K562 (cell line): ENCODE measurements around the gene KRT8. TPM values are rescaled to one million over a fixed set of nuclear protein-coding genes. Genes with fewer than 3 reads are reported as not detected.

ENCODE experiments used
- ARID2 ChIP-seq: fragments of 450-650 bp; IDR thresholded peaks from 2 replicates; pipeline ENCODE4 v1.6.1; 2017; ENCODE audit warnings: antibody characterized with exemption, mild to moderate bottlenecking
- CBX5 ChIP-seq: IDR thresholded peaks from 2 replicates; pipeline ENCODE4 v1.6.1; 2014; ENCODE audit warnings: low read depth, borderline replicate concordance
- CCNT2 ChIP-seq: IDR thresholded peaks from 2 replicates; pipeline ENCODE4 v1.6.1; 2011; ENCODE audit warnings: borderline replicate concordance, low read depth, mild to moderate bottlenecking, moderate library complexity, mixed read lengths, low read length; ENCODE audit not compliant: insufficient read length; ENCODE audit errors: extremely low read depth
- DEAF1 ChIP-seq: fragments of 450-650 bp; formaldehyde crosslinking; IDR thresholded peaks from 2 replicates; pipeline ENCODE4 v1.4.0; 2020; ENCODE audit warnings: mild to moderate bottlenecking, moderate library complexity
- ETS1 ChIP-seq: conservative IDR thresholded peaks from 2 replicates; pipeline ENCODE4 v1.6.1; 2011; ENCODE audit warnings: low read depth, mild to moderate bottlenecking, low read length; ENCODE audit not compliant: control insufficient read depth
- FOXM1 ChIP-seq, 2 experiments: fragments of 450-650 bp in 1 of 2; sonication (generic) in 1 of 2; formaldehyde crosslinking in 1 of 2; IDR thresholded peaks; 2 replicates each; pipeline versions ENCODE4 v1.6.1 to v1.9.0; 2017 to 2022; ENCODE audit warnings: low read depth in 2 of 2, mild to moderate bottlenecking in 2 of 2, missing genetic modification reagents in 1 of 2, moderate library complexity in 1 of 2
- HMGN3 ChIP-seq: IDR thresholded peaks from 2 replicates; pipeline ENCODE4 v1.6.1; 2011; ENCODE audit warnings: borderline replicate concordance, low read depth, mild to moderate bottlenecking, mixed read lengths, low read length; ENCODE audit not compliant: insufficient read length; ENCODE audit errors: extremely low read depth
- KDM5B ChIP-seq: fragments of 200-600 bp; sonication (generic); IDR thresholded peaks from 2 replicates; pipeline ENCODE4 v1.6.1; 2012; ENCODE audit warnings: low read depth, mild to moderate bottlenecking, moderate library complexity, low read length, control low read depth, inconsistent platforms; ENCODE audit not compliant: insufficient replicate concordance
- KLF6 ChIP-seq: fragments of 250-450 bp; sonication (Bioruptor Pico); IDR thresholded peaks from 2 replicates; pipeline ENCODE4 v1.4.0; 2020; ENCODE audit warnings: mild to moderate bottlenecking, moderate library complexity, borderline replicate concordance
- NFIC ChIP-seq: fragments of 450-650 bp; IDR thresholded peaks from 2 replicates; pipeline ENCODE4 v1.6.1; 2017; ENCODE audit warnings: mild to moderate bottlenecking, inconsistent platforms
- NONO ChIP-seq, 2 experiments: fragments of 200-400 bp in 1 of 2; fragments of 450-650 bp in 1 of 2; formaldehyde crosslinking in 1 of 2; IDR thresholded peaks; 2 replicates each; pipeline ENCODE4 v1.6.1; 2017; ENCODE audit warnings: low read depth in 2 of 2, mild to moderate bottlenecking in 2 of 2, moderate library complexity in 2 of 2, low read length in 1 of 2
- RAD21 ChIP-seq, 2 experiments: fragments of 250-450 bp in 1 of 2; fragments of 450-650 bp in 1 of 2; sonication (Bioruptor Pico) in 1 of 2; formaldehyde crosslinking in 1 of 2; IDR thresholded peaks in 1 of 2; conservative IDR thresholded peaks in 1 of 2; 2 replicates each; pipeline versions ENCODE4 v1.4.0 to v1.8.0; 2020 to 2022; ENCODE audit warnings: mild to moderate bottlenecking in 2 of 2, moderate library complexity in 1 of 2
- RBM39 ChIP-seq: fragments of 200-400 bp; formaldehyde crosslinking; optimal IDR thresholded peaks from 2 replicates; pipeline ENCODE3; 2018; ENCODE audit warnings: low read depth, low read length
- SP1 ChIP-seq: sonication (generic); formaldehyde crosslinking; IDR thresholded peaks from 2 replicates; pipeline ENCODE4 v1.8.1; 2022; ENCODE audit warnings: mild to moderate bottlenecking, missing genetic modification reagents
- SRSF9 ChIP-seq: fragments of 200-400 bp; formaldehyde crosslinking; IDR thresholded peaks from 2 replicates; pipeline ENCODE4 v1.6.1; 2017; ENCODE audit warnings: low read depth, low read length, borderline replicate concordance
- XRCC3 ChIP-seq: fragments of 450-650 bp; IDR thresholded peaks from 2 replicates; pipeline ENCODE4 v1.6.1; 2017; ENCODE audit warnings: mild to moderate bottlenecking, moderate library complexity
- ZKSCAN3 ChIP-seq: fragments of 250-450 bp; sonication (Bioruptor Pico); IDR thresholded peaks from 2 replicates; pipeline ENCODE4 v1.4.0; 2020
- polyA plus RNA-seq, 8 experiments: library from polyadenylated mRNA; depleted of rRNA in 4 of 8; stranded (reverse) in 5 of 8; unstranded in 3 of 8; fragments of >200 nt; fragmentation: Nextera tagmentation in 2 of 8; fragmentation: Illumina TruSeq in 1 of 8; extraction: Ambion mirVana in 2 of 8; extraction: Trizol in 1 of 8; gene quantifications; 2 replicates each; pipeline versions ENCODE4 v1.2.1 to v1.2.3, GENCODE V29; 2011 to 2014; ENCODE audit warnings: inconsistent platforms in 1 of 8, missing spikeins in 1 of 8
- total RNA-seq, 7 experiments: library from RNA; depleted of rRNA in 6 of 7; stranded (reverse); fragments of >200 nt in 6 of 7; fragmentation: Illumina TruSeq in 2 of 7; extraction: Trizol in 2 of 7; gene quantifications; 2 replicates each; pipeline versions ENCODE4 v1.2.1 to v1.2.3, GENCODE V29; 2011 to 2021; ENCODE audit warnings: low replicate concordance in 1 of 7
- TF ChIP-seq, protein P1 (sequence below), 2 experiments: IDR thresholded peaks in 1 of 2; conservative IDR thresholded peaks in 1 of 2; 2 replicates each; pipeline ENCODE4 v1.6.1; 2016; ENCODE audit warnings: low read depth in 2 of 2, mild to moderate bottlenecking in 1 of 2, missing compliant biosample characterization in 1 of 2, missing genetic modification characterization in 1 of 2, moderate library complexity in 1 of 2

The KRT8 gene
- total and polyA plus RNA-seq, 9 of the 15 experiments (the other 6 are each of a cell fraction or from before 2014, with no cell fraction given): 41.5 to 661 (median 260) TPM

GRCh38 chr12:52879394-52880351 is 25.2 kb downstream of the KRT8 start (continued):
- TF ChIP-seq RBM39: no peak
- TF ChIP-seq ETS1: peak; percentile 47
- peak; percentile 23 for TF ChIP-seq CCNT2
- TF ChIP-seq FOXM1 (IDR thresholded peaks at IDR 0.05; ENCODE audit: low read depth): no peak
- 0 out of 2 replicates have a peak, but pooled peaks have one; percentile 40 for TF ChIP-seq FOXM1 (CRISPR knock-in tag; IDR thresholded peaks at IDR 0.05; ENCODE audit: low read depth)
- peak; percentile 30; the same call in 1 of the 2 replicates for TF ChIP-seq ARID2
- peak; percentile 42; the same call in 1 of the 2 replicates for TF ChIP-seq NFIC
- TF ChIP-seq SP1 (CRISPR knock-in tag): peak; percentile 42; the same call in 1 of the 2 replicates
- peak; percentile 62; the same call in 1 of the 2 replicates for TF ChIP-seq CBX5
- TF ChIP-seq, protein P1, sequence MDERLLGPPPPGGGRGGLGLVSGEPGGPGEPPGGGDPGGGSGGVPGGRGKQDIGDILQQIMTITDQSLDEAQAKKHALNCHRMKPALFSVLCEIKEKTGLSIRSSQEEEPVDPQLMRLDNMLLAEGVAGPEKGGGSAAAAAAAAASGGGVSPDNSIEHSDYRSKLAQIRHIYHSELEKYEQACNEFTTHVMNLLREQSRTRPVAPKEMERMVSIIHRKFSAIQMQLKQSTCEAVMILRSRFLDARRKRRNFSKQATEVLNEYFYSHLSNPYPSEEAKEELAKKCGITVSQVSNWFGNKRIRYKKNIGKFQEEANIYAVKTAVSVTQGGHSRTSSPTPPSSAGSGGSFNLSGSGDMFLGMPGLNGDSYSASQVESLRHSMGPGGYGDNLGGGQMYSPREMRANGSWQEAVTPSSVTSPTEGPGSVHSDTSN (CRISPR knock-in tag; IDR thresholded peaks at IDR 0.05; ENCODE audit: low read depth): no peak
- TF ChIP-seq, protein P1 (tag; conservative IDR thresholded peaks at IDR 0.05; ENCODE audit: low read depth): no peak
- no peak for TF ChIP-seq SRSF9
- no peak for TF ChIP-seq ZKSCAN3 (CRISPR knock-in tag)
- TF ChIP-seq KDM5B: peak; percentile 42
- peak; percentile 73 for TF ChIP-seq HMGN3
- TF ChIP-seq KLF6 (CRISPR knock-in tag): 0 out of 2 replicates have a peak, but pooled peaks have one; percentile 37
- no peak for TF ChIP-seq XRCC3
- TF ChIP-seq RAD21 (CRISPR knock-in tag; conservative IDR thresholded peaks at IDR 0.05 in 1 of 2, IDR thresholded peaks at IDR 0.05 in 1 of 2): peak; percentile 85 to 91
- peak in 1 of 2 experiments; percentile 40; a peak in 1 of 4 replicates for TF ChIP-seq NONO (IDR thresholded peaks at IDR 0.05; ENCODE audit: low read depth in 2 of 2, low read length in 1 of 2)
- peak; percentile 61 for TF ChIP-seq DEAF1 (CRISPR knock-in tag)
